GM21528 (cell line): ENCODE measurements around the gene MB21D2.
A peak's percentile ranks its signal among the peaks of the same experiment; 100 is the strongest.
"Not testable (repeated sequence)": the region's sequence is repeated elsewhere in the genome, so short reads cannot be mapped to it uniquely, and the experiment has no call there.

ENCODE experiments used
- ATAC-seq: cut with Tn5 transposase; IDR thresholded peaks from one replicate; pipeline ENCODE4 v1.9.1; 2021; ENCODE audit warnings: mild to moderate bottlenecking, moderate library complexity; ENCODE audit not compliant: unreplicated experiment, low FRiP score

MB21D2 gene

GRCh38 chr3:192817053-192817452 lies 100.6 kb downstream of the MB21D2 start:
- ATAC-seq = no peak

GRCh38 chr3:192816351-192816750 lies 101.3 kb downstream of the MB21D2 start:
- no peak for ATAC-seq

GRCh38 chr3:192812743-192813383 lies 104.8 kb downstream of the MB21D2 start:
- ATAC-seq = no peak

- no peak for ATAC-seq
These were observed 111.9 kb downstream of the MB21D2 start for GRCh38 chr3:192805711-192806110.

DNA sequence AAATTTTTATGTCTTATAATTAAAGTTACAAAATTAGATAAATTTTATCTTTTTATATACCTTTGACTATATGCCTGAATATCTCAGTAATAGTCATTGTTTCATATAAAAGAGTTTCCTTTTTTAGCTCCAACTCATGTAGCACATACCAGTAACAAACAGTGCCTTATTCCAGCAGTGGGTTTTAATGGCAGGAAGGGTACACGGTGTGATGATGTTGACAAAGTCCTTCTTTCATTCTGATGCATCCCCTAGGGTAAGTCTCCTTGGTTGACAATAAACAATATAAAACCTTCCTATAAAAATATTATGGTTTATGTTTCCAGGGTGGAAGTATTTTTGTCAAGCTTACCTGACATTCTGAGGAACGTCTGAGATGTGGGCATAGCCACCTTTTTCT lies 113.2 kb downstream of the MB21D2 start:
- no peak for ATAC-seq

- ATAC-seq = peak; percentile 81
These were observed 114.4 kb downstream of the MB21D2 start for GRCh38 chr3:192802957-192803899.

GRCh38 chr3:192801985-192802384 lies 115.7 kb downstream of the MB21D2 start:
- no peak for ATAC-seq

GRCh38 chr3:192799721-192800120 lies 117.9 kb downstream of the MB21D2 start:
- no peak for ATAC-seq

DNA sequence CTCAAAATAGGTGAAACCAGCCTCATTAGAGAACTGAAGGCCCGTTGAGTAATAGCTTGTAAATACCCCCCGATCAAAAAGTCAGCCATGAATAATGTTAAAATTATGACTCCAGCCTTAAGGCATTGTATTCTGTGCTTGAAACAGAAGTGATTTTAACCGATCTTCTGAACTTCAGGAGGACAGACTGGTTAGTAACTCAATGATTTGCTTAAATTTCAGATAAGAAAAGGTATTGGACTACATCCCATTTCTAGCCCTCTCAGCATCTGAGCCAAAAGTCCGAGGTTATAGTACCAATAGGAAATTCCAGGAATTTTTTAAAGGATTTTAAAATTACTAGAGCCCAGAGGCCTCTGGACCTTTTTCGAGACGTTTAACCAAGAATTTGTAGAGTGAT lies 122.6 kb downstream of the MB21D2 start:
- no peak for ATAC-seq

GRCh38 chr3:192794216-192794615 lies 123.4 kb downstream of the MB21D2 start:
- no peak for ATAC-seq

DNA sequence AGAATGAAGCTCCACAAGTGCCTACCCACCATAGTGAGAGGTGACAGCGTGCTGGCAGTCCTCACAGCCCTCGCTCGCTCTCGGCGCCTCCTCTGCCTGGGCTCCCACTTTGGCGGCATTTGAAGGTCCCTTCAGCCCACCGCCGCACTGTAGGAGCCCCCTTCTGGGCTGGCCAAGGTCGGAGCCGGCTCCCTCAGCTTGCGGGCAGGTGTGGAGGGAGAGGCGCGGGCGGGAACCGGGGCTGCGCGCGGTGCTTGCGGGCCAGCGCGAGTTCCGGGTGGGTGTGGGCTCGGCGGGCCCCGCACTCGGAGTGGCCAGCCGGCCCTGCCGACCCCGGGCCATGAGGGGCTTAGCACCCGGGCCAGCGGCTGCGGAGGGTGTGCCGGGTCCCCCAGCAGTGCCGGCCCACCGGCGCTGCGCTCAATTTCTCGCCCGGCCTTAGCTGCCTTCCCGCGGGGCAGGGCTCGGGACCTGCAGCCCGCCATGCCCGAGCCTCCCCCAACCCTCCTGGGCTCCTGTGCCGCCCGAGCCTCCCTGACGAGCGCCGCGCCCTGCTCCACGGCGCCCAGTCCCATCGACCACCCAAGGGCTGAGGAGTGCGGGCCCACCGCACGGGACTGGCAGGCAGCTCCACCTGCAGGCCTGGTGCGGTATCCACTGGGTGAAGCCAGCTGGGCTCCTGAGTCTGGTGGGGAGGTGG lies 128.7 kb downstream of the MB21D2 start:
- ATAC-seq = not testable (repeated sequence)

DNA sequence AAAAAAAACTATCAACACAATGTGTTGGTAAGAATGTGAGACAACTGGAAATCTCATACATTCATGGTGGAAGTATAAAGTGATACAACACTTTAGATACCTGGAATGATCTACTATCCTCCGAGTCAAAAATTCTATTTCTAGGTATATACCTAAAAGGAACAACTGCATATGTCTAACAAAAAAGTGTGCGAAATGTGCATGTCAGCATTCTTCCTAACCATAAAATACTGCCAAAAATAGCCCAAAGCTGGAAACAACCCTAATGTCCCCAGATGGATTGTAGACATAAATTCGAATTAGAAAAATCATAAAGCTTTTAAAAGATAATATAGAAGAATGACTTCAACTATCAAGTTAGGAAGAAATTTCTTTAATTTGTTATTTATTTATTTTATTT lies 139.1 kb downstream of the MB21D2 start:
- ATAC-seq = no peak

- not testable (repeated sequence) for ATAC-seq
These were observed 143.3 kb downstream of the MB21D2 start for GRCh38 chr3:192774341-192774740.

DNA sequence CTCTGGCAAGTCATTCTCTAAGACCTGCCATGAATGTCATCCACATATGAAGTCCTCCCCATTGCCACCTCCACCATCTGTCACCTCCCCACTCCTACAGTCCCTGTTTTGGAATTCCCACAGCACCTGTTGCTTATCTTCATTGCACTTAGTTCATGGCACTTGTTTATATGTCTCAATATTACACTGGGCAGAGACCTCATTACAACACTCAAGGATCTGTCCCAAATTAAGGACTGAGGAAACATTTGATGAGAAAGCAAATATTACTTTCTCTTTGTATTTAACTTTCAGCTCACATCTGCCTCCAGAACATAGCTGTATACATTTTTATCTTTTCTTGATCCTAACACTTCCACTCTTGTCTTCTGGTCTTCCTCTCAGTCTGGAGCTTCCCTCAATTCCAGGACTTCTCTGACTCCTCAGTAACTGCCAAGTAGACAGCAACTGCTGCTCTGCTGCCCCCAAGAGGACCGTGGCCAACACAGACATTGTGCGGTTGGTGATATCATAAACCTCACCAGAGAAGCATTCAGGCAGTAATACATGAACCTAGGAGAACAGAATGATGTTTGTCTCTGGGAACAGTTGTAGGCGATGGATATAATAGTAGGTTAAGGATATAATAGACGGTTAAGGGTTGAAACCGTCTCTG lies 145.3 kb downstream of the MB21D2 start:
- no peak for ATAC-seq

DNA sequence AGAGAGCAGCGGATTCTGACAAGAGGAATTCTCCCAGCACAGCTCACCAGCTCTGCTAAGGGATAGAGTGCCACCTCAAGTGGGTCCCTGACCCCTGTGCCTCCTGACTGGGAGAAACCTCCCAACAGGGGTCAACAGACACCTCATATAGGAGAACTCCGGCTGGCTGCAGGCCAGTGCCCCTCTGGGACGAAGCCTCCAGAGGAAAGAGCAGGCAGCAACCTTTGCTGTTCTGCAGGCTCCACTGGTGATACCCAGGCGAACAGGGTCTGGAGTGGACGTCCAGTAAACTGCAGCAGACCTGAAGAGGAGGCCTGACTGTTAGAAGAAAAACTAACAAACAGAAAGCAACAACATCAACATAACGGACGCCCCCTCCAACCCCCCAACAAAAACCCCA lies 159.0 kb downstream of the MB21D2 start:
- ATAC-seq = no peak

DNA sequence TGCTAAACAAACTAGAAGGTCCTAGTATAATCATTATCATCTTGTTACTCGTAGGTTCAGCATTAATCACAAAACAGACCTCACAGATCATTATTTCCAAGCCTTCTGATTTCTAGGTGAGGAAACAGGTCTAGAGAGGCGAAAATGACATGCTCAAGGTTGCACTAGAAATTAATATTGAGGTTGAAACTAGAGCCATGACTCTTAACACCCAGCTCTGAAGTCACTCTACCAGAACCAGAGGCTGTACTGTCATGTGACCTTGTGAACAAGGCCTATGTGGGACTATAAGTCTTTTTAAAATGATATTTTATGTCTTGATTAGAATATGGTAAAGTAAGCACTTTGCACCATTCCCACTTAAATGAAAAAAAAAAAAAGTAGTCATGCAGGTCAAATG lies 166.5 kb downstream of the MB21D2 start:
- ATAC-seq = no peak

GRCh38 chr3:192750201-192750600 lies 167.5 kb downstream of the MB21D2 start:
- ATAC-seq = no peak

- ATAC-seq = no peak
These were observed 169.9 kb downstream of the MB21D2 start for GRCh38 chr3:192747746-192748145.

- no peak for ATAC-seq
These were observed 170.5 kb downstream of the MB21D2 start for GRCh38 chr3:192747145-192747544.
